ENCODE measurements around the gene CACNA1I.

The CACNA1I gene

DNA sequence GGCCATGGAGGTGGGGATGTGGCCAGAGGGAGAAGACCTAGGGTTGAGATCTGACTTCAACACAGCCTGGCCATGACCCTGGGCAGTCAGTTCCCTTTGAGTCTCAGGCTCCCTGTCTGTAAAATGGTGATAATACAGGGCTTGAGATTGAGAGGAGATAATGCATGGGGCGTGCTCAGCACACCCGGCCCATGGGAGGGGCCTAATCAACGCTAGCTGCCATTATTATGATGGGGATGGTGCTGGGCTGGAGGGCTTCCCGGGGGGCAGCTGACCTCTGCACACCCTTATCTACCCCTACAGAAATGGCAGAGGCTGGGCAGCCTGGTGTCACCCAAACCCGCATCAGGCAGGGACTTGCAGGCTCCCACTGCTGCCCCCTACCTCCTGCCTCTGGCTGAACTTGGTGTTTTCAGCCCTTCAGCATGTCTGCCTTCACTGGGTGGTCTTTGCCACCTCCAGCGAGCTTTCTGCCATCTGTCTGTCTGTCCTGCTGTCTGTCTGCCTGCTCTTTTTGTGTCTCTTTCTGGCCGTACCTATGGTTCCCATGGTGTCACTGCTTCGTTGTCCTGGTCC, 84.5 kb downstream of the CACNA1I start:
- Mint-ChIP-seq H3K36me3 (peaks cover 2% of the 10 kb centered on the region), H3K9me3 (no peaks in the 10 kb centered on the region), H3K4me1 (peaks cover 35% of the 10 kb centered on the region), H3K27me3 (peaks cover 19% of the 10 kb centered on the region), H3K4me3 (no peak overlapping the region), H3K27ac (no peak overlapping the region)
- no peak for DNase-seq
- CTCF ChIA-PET = no interaction called here

DNA sequence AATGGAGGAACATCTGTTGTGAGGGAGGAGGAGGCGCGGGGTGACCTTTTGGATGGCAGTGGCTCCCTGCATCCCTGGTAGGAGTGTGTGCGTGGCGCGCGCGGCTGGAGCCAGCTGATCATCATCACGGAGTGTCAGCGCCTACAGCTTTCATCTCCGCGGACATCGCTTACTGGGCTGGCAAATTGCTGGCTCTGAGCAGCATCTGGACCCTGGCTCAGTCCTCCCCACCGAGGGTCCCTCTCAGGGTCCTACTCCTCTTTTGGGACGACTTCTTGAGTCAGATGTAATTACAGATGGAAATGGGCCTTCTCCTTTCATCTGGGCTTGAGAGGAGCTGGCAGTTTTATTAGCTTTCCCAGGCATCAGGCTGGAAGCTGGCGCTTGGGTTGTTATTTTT, 85.3 kb downstream of the CACNA1I start:
- Mint-ChIP-seq H3K4me1 (peaks cover 43% of the 10 kb centered on the region), H3K27ac (no peak overlapping the region)
- CTCF ChIA-PET = no interaction called here

GRCh38 chr22:39656495-39657490, 86.2 kb downstream of the CACNA1I start:
- CTCF ChIA-PET = no interaction called here
- H3K36me3 Mint-ChIP-seq = peaks cover 8% of the 10 kb centered on the region
- no peak for DNase-seq
- H3K27ac Mint-ChIP-seq = peak overlapping the region; percentile 64
- no peaks in the 10 kb centered on the region for H3K9me3 Mint-ChIP-seq
- H3K27me3 Mint-ChIP-seq = peaks cover 27% of the 10 kb centered on the region
- no peak overlapping the region for H3K4me3 Mint-ChIP-seq
- H3K4me1 Mint-ChIP-seq = peaks cover 52% of the 10 kb centered on the region

More for the DNA sequence above, 85.3 kb downstream of the CACNA1I start:
- no peak overlapping the region for H3K4me3 Mint-ChIP-seq
- DNase-seq = no peak
- H3K9me3 Mint-ChIP-seq = no peaks in the 10 kb centered on the region
- peaks cover 18% of the 10 kb centered on the region for H3K27me3 Mint-ChIP-seq
- peaks cover 5% of the 10 kb centered on the region for H3K36me3 Mint-ChIP-seq

GRCh38 chr22:39658367-39658766, 87.8 kb downstream of the CACNA1I start:
- CTCF ChIA-PET = no interaction called here
- Mint-ChIP-seq H3K9me3 (no peaks in the 10 kb centered on the region), H3K4me3 (peak overlapping the region; percentile 70)

DNA sequence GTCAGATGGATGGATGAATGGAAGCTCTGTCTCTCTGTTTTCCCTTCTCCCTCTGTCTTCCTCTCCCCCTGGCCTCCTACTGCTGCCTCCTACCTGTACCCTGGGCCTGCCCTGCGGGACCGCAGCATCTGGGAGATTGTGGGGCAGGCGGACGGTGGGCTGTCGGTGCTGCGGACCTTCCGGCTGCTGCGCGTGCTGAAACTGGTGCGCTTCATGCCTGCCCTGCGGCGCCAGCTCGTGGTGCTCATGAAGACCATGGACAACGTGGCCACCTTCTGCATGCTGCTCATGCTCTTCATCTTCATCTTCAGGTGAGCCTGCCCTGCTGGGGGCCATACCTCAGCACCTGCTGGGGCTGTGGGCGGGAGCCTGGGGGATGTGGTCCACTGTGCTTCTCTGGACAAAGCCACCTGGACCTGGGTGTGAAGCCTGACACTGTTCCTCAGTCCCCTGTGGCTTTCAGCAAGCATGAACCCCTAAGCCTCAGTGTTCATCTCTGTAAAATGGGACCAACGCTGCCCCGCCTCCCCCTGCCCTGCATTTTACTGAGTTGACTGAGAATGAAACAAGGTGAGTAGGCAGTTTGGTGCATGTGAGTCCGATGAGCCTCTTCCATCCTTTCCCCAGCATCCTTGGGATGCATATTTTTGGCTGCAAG, 88.4 kb downstream of the CACNA1I start:
- peaks cover 62% of the 10 kb centered on the region for H3K4me1 Mint-ChIP-seq
- peak overlapping the region; percentile 70 for H3K4me3 Mint-ChIP-seq
- CTCF ChIA-PET = no interaction called here
- peak overlapping the region; percentile 90 for H3K27ac Mint-ChIP-seq
- no peak for DNase-seq
- no peaks in the 10 kb centered on the region for H3K9me3 Mint-ChIP-seq
- H3K36me3 Mint-ChIP-seq = peaks cover 12% of the 10 kb centered on the region
- H3K27me3 Mint-ChIP-seq = peaks cover 47% of the 10 kb centered on the region

More at GRCh38 chr22:39658367-39658766, 87.8 kb downstream of the CACNA1I start:
- H3K36me3 Mint-ChIP-seq = peaks cover 12% of the 10 kb centered on the region
- H3K4me1 Mint-ChIP-seq = peaks cover 62% of the 10 kb centered on the region
- peak overlapping the region; percentile 90 for H3K27ac Mint-ChIP-seq
- DNase-seq = peak; percentile 75
- H3K27me3 Mint-ChIP-seq = peaks cover 42% of the 10 kb centered on the region

GRCh38 chr22:39661501-39661841, 90.9 kb downstream of the CACNA1I start:
- CTCF ChIA-PET = no interaction called here
- DNase-seq = no peak
- Mint-ChIP-seq H3K36me3 (peaks cover 21% of the 10 kb centered on the region), H3K27me3 (peaks cover 56% of the 10 kb centered on the region), H3K27ac (no peak overlapping the region), H3K4me3 (peak overlapping the region; percentile 65), H3K9me3 (no peaks in the 10 kb centered on the region), H3K4me1 (peaks cover 64% of the 10 kb centered on the region)

- peak overlapping the region; percentile 67 for H3K4me3 Mint-ChIP-seq
- peaks cover 54% of the 10 kb centered on the region for H3K27me3 Mint-ChIP-seq
- H3K36me3 Mint-ChIP-seq = peaks cover 21% of the 10 kb centered on the region
- no peak overlapping the region for H3K27ac Mint-ChIP-seq
- CTCF ChIA-PET = no interaction called here
- no peaks in the 10 kb centered on the region for H3K9me3 Mint-ChIP-seq
- peaks cover 59% of the 10 kb centered on the region for H3K4me1 Mint-ChIP-seq
- peak; percentile 90 for DNase-seq
Measured at GRCh38 chr22:39661842-39662685, 91.5 kb downstream of the CACNA1I start.

DNA sequence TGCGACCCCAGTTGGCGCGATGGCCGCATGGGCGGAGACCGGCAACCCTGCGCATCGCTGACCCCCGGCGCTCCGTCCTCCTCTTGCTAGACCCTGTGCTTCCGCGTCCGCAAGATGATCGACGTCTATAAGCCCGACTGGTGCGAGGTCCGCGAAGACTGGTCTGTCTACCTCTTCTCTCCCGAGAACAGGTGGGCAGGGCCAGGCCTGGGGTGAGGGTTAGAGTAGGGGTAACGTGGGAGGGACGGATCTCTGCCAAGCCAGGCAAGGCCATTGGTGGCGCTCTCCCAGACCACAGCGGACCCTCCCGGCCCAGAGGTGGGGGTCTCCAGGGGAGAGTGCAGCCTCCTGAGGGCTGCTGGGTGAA, 92.1 kb downstream of the CACNA1I start:
- Mint-ChIP-seq H3K4me3 (peak overlapping the region; percentile 21), H3K36me3 (peaks cover 21% of the 10 kb centered on the region), H3K27ac (no peak overlapping the region), H3K9me3 (no peaks in the 10 kb centered on the region), H3K4me1 (peaks cover 53% of the 10 kb centered on the region), H3K27me3 (peaks cover 56% of the 10 kb centered on the region)
- DNase-seq = no peak
- CTCF ChIA-PET = no interaction called here

GRCh38 chr22:39663751-39664150, 93.2 kb downstream of the CACNA1I start:
- Mint-ChIP-seq H3K27me3 (peaks cover 56% of the 10 kb centered on the region), H3K9me3 (no peaks in the 10 kb centered on the region), H3K4me1 (peaks cover 42% of the 10 kb centered on the region), H3K27ac (no peak overlapping the region), H3K36me3 (peaks cover 24% of the 10 kb centered on the region), H3K4me3 (no peak overlapping the region)
- DNase-seq = no peak
- CTCF ChIA-PET = no interaction called here

DNA sequence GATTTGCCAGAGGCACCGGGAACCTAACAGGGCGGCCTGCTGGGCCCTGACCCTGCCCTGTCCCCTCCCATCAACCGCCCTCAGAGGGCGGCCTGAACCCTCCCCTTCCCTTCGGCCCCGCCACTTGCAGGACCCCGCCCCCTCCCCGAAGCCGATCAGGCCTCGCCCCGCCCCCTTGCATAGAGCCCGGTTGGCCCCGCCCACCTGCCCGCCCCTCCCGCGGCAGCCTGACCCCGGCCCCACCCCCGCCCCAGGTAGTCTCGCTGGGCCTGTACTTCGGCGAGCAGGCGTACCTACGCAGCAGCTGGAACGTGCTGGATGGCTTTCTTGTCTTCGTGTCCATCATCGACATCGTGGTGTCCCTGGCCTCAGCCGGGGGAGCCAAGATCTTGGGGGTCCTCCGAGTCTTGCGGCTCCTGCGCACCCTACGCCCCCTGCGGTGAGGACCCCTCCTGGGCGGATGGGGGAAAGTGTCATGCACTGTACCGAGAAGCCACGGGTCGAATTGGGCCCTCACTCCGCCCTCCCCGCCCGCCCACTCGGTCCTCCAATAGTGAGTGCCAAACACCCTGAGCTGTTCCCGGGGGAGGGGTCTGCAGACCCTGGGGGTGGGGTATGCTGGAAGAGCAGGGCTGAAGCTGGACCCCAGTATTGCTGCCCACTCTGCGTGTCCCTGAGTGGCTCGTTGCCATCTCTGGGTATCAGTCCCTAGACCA, 94.1 kb downstream of the CACNA1I start:
- Mint-ChIP-seq H3K27ac (no peak overlapping the region), H3K4me3 (no peak overlapping the region), H3K9me3 (no peaks in the 10 kb centered on the region), H3K27me3 (peaks cover 56% of the 10 kb centered on the region), H3K36me3 (peaks cover 23% of the 10 kb centered on the region), H3K4me1 (peaks cover 33% of the 10 kb centered on the region)
- CTCF ChIA-PET = no interaction called here
- peak; percentile 46 for DNase-seq

DNA sequence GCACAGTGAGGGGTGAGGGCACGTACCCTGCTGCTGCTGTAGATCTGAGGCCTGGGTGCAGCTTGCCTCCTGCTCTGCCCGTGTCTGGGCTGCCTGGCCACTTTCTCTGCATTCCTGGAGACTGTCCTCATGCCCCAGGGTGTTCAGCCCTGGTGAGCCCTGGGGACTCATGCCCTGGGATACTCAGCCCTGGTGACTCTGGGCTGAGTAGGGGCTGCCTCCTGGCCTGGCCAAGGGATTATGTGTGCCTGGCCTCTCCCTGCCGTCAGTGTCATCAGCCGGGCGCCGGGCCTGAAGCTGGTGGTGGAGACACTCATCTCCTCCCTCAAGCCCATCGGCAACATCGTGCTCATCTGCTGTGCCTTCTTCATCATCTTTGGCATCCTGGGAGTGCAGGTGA, 94.7 kb downstream of the CACNA1I start:
- peaks cover 56% of the 10 kb centered on the region for H3K27me3 Mint-ChIP-seq
- H3K27ac Mint-ChIP-seq = no peak overlapping the region
- CTCF ChIA-PET = no interaction called here
- no peak for DNase-seq
- H3K4me3 Mint-ChIP-seq = no peak overlapping the region
- H3K9me3 Mint-ChIP-seq = no peaks in the 10 kb centered on the region
- peaks cover 28% of the 10 kb centered on the region for H3K4me1 Mint-ChIP-seq
- peaks cover 27% of the 10 kb centered on the region for H3K36me3 Mint-ChIP-seq

- H3K36me3 Mint-ChIP-seq = peaks cover 31% of the 10 kb centered on the region
- no peak for DNase-seq
- no peak overlapping the region for H3K27ac Mint-ChIP-seq
- no peak overlapping the region for H3K4me3 Mint-ChIP-seq
- CTCF ChIA-PET = no interaction called here
- H3K9me3 Mint-ChIP-seq = peaks cover 5% of the 10 kb centered on the region
- peaks cover 54% of the 10 kb centered on the region for H3K27me3 Mint-ChIP-seq
- peaks cover 21% of the 10 kb centered on the region for H3K4me1 Mint-ChIP-seq
Measured at GRCh38 chr22:39665661-39666431, 95.3 kb downstream of the CACNA1I start.

DNA sequence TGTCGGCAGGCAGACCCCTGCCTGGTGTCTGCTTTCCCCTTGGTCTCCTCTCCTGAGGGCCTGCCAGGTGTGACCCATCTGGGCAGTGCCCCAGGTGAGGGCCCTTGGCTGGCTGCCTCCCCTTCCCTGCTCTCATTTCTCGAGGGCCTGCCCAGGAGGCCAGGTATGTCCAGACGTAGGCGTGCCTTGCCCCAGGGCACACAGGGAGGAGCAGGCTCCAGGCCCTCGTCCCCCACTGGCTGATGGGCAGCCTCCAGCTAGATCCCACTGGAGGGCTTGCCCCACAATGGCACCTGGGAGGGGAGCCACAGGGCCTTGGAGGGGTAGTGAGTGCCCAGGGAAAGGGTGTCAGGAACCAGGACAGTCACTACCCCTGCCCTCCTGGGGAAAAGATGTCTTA, 95.9 kb downstream of the CACNA1I start:
- CTCF ChIA-PET = no interaction called here
- Mint-ChIP-seq H3K27me3 (peaks cover 48% of the 10 kb centered on the region), H3K36me3 (peaks cover 35% of the 10 kb centered on the region), H3K4me1 (peaks cover 15% of the 10 kb centered on the region), H3K27ac (no peak overlapping the region), H3K9me3 (peaks cover 10% of the 10 kb centered on the region), H3K4me3 (no peak overlapping the region)
- DNase-seq = no peak

Data from activated naive CD4-positive, alpha-beta T cell treated with anti-CD3 and anti-CD28 coated beads, Interleukin-2, amount 10 ng/mL, durations not matched to agents 7 days and 5 days (primary cell).